ENCODE results near the gene SPIRE2.
A peak's percentile ranks its signal among the peaks of the same experiment; 100 is the strongest.

Gene SPIRE2

DNA sequence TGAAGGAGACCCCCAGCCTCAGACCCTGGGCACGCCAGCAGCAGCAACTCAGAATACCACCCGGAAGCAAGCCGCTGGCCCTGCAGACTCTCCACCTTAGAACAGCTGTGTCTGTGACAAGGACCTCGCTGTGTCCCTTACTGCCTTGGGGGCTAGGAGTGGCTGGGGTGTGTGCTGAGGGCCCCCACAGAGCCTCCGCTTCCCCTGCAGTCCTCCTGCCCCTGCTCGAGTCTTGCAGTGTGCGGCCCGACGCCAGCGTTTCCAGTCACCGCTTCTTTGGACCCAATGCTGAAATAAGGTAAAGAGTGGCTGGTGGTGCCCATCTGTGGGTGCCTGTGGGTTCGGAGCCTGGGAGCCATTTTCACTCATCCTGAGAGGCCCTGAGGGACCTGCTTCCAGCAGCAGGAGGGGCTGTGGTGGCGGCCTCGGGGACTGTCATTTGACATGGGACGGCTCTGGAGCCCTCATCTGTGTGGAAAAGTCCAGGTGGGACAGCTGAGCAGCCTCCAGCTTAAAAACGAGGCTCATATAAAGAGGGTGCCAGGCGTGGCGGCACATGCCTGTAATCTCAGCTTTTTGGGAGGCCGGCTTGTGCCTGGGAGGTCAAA, 75.7 kb downstream of the SPIRE2 start:
- ATAC-seq: no peak

DNA sequence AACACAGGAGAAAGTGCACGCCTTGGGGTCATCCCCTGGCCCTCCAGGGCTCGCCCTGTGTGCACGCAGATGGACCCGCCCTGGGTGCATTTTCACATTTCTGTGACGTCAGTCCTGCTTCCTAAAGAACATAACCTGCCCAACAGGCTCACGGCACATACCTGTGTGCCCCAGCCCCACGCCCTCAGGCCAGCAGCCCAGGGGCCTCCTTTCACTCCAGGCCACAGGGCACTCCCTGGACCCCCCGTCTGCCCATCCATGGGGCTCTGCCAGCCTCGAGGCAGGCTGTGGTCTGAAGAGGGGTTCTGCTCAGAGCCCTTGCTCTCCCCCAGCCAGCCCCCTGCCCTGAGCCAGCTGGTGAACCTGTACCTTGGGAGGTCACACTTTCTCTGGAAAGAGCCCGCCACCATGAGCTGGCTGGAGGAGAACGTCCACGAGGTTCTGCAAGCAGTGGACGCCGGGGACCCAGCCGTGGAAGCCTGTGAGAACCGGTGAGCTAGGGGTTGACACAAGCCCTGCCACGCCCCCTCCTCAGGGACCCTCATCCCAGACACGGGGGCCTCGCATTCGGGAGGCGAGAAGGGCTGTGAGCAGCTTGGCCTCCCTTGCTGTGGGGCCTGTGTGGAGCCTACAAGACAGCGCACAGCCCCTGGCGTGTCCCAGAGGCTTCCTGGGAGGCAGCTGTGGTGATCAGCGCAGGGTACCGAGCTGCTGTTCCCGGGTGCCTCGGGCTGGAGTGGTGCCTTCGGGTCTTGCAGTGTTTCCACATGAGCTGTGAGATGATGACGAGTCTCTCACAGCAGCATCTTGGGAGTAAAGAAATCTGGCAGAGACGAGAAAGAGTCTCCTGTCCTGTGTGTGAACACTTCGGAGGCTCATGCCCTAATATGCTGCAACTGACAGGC, 76.6 kb downstream of the SPIRE2 start:
- Mint-ChIP-seq H3K9me3 (no peaks in the 10 kb centered on the region), H3K27me3 (no peaks in the 10 kb centered on the region), H3K4me3 (no peak overlapping the region), H3K36me3 (ENCODE audit: low read depth) (peaks cover 22% of the 10 kb centered on the region), H3K4me1 (peaks cover 7% of the 10 kb centered on the region), H3K27ac (no peak overlapping the region)
- DNase-seq: no peak
- no peak for ATAC-seq

More for the DNA sequence above, 75.7 kb downstream of the SPIRE2 start:
- no peak for DNase-seq
- Mint-ChIP-seq H3K36me3 (ENCODE audit: low read depth) (peaks cover 27% of the 10 kb centered on the region), H3K4me1 (peaks cover 10% of the 10 kb centered on the region), H3K27ac (no peak overlapping the region), H3K27me3 (no peaks in the 10 kb centered on the region), H3K9me3 (no peaks in the 10 kb centered on the region), H3K4me3 (no peak overlapping the region)

DNA sequence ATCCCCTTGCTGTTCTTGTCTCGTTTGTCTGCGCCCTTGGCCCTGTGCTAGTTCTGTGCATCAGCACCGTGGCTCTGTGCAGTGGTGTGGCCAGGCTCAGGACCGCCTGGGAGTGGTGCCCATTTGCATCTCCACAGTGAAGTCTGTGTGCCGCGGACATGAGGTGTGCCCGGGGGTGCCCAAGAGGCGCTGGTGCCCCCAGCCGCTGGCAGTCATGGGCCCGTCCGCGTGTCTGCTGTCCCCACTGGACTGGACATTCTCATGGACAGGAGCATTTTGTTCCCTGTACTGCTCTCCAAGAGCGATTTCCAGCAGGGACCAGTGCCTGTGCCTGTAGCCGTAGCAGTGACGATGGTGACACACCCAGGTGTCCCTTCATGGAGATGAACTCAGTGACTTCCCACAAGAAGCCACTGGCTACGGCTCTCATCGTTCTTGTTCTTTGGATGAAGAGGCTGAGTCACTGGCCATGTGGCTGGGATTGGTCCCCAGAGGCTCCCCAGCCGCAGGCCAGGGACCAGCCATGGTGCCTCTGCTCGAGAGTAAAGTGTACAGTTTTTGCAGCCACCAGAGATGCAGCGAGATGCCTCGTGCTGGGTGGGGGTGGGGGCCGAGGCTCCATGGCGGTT, 77.3 kb downstream of the SPIRE2 start:
- H3K4me3 Mint-ChIP-seq: no peak overlapping the region
- ATAC-seq (no peak), DNase-seq (no peak)
- H3K36me3 Mint-ChIP-seq (ENCODE audit: low read depth): peaks cover 16% of the 10 kb centered on the region
- no peaks in the 10 kb centered on the region for H3K4me1 Mint-ChIP-seq
- H3K27ac Mint-ChIP-seq: no peak overlapping the region
- no peaks in the 10 kb centered on the region for H3K9me3 Mint-ChIP-seq
- no peaks in the 10 kb centered on the region for H3K27me3 Mint-ChIP-seq

DNA sequence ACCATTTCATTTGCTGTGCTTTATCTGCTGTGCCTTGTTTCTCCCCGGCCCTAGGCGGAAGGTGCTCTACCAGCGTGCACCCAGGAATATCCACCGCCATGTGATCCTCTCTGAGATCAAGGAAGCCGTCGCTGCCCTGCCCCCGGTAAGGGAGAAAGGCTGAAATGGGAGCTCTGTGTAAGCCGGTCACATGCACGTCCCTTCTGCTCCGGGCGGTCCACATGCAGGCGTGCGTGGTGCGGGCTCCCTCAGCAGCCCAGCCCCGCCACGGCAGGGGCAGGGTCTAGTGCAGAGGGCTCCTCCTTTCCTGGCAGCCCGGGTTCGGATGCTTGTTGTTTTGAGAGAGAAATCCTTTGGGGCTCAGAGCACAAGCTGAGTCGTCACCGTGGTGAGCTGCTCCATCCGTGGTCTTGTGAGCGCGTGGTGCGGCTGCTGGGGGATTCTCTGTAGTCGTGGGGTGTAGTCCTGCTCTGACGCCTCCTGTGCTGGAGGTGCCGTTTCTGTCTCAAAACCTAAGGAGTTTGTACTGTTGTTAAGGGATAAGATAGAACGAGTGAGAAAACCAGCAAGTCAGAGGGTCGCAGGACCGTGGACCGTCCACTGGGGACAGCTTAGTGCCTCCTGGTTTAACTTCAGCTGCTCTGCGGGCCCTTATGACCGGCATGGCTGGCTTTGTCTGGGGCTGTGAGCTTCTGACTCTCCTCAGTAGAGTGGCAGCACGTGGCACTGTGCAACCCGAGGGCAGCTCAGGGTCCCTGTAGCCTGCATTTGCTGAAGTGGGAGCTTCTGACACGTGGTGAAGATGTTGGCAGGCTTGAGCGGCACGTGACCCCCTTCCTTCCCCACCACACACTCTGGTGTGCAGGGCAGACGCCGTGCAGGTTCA, 78.1 kb downstream of the SPIRE2 start:
- H3K4me1 Mint-ChIP-seq: no peaks in the 10 kb centered on the region
- H3K27ac Mint-ChIP-seq: no peak overlapping the region
- DNase-seq (no peak), ATAC-seq (no peak)
- H3K27me3 Mint-ChIP-seq: no peaks in the 10 kb centered on the region
- H3K4me3 Mint-ChIP-seq: no peak overlapping the region
- H3K9me3 Mint-ChIP-seq: no peaks in the 10 kb centered on the region
- H3K36me3 Mint-ChIP-seq (ENCODE audit: low read depth): peaks cover 16% of the 10 kb centered on the region

GRCh38 chr16:89907055-89907814, 79.0 kb downstream of the SPIRE2 start:
- Mint-ChIP-seq H3K9me3 (no peaks in the 10 kb centered on the region), H3K27ac (no peak overlapping the region), H3K27me3 (no peaks in the 10 kb centered on the region), H3K4me3 (no peak overlapping the region), H3K36me3 (ENCODE audit: low read depth) (peaks cover 18% of the 10 kb centered on the region), H3K4me1 (no peaks in the 10 kb centered on the region)
- ATAC-seq (no peak), DNase-seq (no peak)

GRCh38 chr16:89908236-89908635, 80.0 kb downstream of the SPIRE2 start:
- Mint-ChIP-seq H3K27ac (no peak overlapping the region), H3K9me3 (no peaks in the 10 kb centered on the region), H3K4me1 (no peaks in the 10 kb centered on the region), H3K27me3 (no peaks in the 10 kb centered on the region), H3K36me3 (ENCODE audit: low read depth) (peaks cover 18% of the 10 kb centered on the region), H3K4me3 (no peak overlapping the region)
- DNase-seq (no peak), ATAC-seq (no peak)

GRCh38 chr16:89909777-89910716, 81.8 kb downstream of the SPIRE2 start:
- Mint-ChIP-seq H3K27me3 (no peaks in the 10 kb centered on the region), H3K36me3 (ENCODE audit: low read depth) (peaks cover 18% of the 10 kb centered on the region), H3K9me3 (no peaks in the 10 kb centered on the region), H3K27ac (no peak overlapping the region), H3K4me3 (no peak overlapping the region), H3K4me1 (no peaks in the 10 kb centered on the region)
- DNase-seq: peak; percentile 75
- ATAC-seq: peak; percentile 84

DNA sequence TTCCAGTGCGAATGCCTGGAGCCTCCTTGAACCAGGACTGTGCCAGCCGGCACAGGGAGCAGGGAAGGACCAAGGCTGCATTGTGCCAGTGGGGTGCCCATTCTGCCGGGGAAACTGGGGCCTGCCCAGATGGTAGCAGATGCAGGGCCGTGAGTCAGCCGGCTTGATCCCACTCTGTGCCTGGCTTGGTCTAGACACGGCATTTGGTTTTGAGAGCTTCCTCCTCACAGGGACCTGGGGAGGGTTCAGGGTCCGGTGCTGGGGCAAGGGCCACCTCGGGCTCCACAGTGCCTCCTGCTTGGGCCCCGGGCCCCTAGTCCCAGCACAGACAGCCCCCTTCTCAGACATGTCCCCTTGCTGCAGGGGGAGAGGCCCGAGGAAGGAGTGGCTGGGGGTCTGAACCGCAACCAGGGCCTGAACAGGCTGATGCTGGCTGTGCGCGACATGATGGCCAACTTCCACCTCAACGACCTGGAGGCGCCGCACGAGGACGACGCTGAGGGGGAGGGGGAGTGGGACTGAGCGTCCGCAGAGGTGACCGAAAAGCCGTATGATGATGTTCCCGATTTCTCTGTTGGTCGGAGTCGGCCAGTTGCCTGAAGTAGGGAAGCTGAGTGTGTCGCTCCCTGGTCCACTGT, 82.6 kb downstream of the SPIRE2 start:
- ATAC-seq (no peak), DNase-seq (no peak)
- H3K4me3 Mint-ChIP-seq: no peak overlapping the region
- H3K4me1 Mint-ChIP-seq: no peaks in the 10 kb centered on the region
- no peaks in the 10 kb centered on the region for H3K27me3 Mint-ChIP-seq
- peaks cover 17% of the 10 kb centered on the region for H3K36me3 Mint-ChIP-seq (ENCODE audit: low read depth)
- no peaks in the 10 kb centered on the region for H3K9me3 Mint-ChIP-seq
- no peak overlapping the region for H3K27ac Mint-ChIP-seq

- no peak overlapping the region for H3K4me3 Mint-ChIP-seq
- no peak for ATAC-seq
- peaks cover 15% of the 10 kb centered on the region for H3K36me3 Mint-ChIP-seq (ENCODE audit: low read depth)
- no peak for DNase-seq
- H3K27ac Mint-ChIP-seq: no peak overlapping the region
- no peaks in the 10 kb centered on the region for H3K27me3 Mint-ChIP-seq
- H3K4me1 Mint-ChIP-seq: peaks cover 2% of the 10 kb centered on the region
- no peaks in the 10 kb centered on the region for H3K9me3 Mint-ChIP-seq
Measured at GRCh38 chr16:89911375-89911774, 83.1 kb downstream of the SPIRE2 start.

DNA sequence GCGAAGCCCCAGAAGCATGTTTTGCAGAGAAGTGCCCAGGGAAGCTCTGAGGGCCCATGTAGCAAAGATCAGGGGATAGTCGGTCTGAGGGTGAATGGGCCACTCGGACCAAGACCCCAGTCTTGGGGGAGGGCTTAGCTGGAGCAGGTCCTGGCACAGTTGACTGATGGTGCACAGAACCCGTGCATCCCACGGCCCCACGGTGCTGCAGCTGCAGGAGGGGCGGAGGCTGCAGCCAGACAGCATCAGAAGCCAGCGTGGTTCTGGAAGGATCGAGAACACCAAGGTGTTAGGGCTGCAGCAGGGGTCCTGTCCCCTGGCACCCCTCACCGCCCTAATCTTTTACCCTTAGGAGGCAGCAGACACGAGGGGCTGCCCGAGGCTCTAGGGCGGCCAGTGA, 83.9 kb downstream of the SPIRE2 start:
- no peaks in the 10 kb centered on the region for H3K9me3 Mint-ChIP-seq
- ATAC-seq (no peak), DNase-seq (no peak)
- peaks cover 4% of the 10 kb centered on the region for H3K4me1 Mint-ChIP-seq
- peaks cover 10% of the 10 kb centered on the region for H3K36me3 Mint-ChIP-seq (ENCODE audit: low read depth)
- no peaks in the 10 kb centered on the region for H3K27me3 Mint-ChIP-seq
- no peak overlapping the region for H3K4me3 Mint-ChIP-seq
- no peak overlapping the region for H3K27ac Mint-ChIP-seq

- H3K27me3 Mint-ChIP-seq: no peaks in the 10 kb centered on the region
- peaks cover 10% of the 10 kb centered on the region for H3K36me3 Mint-ChIP-seq (ENCODE audit: low read depth)
- H3K27ac Mint-ChIP-seq: no peak overlapping the region
- H3K9me3 Mint-ChIP-seq: no peaks in the 10 kb centered on the region
- DNase-seq: no peak
- no peak overlapping the region for H3K4me3 Mint-ChIP-seq
- no peak for ATAC-seq
- peaks cover 9% of the 10 kb centered on the region for H3K4me1 Mint-ChIP-seq
Measured at GRCh38 chr16:89912627-89913026, 84.4 kb downstream of the SPIRE2 start.

- ATAC-seq (no peak), DNase-seq (no peak)
- Mint-ChIP-seq H3K27ac (no peak overlapping the region), H3K36me3 (ENCODE audit: low read depth) (peaks cover 9% of the 10 kb centered on the region), H3K4me1 (peaks cover 17% of the 10 kb centered on the region), H3K4me3 (no peak overlapping the region), H3K9me3 (no peaks in the 10 kb centered on the region), H3K27me3 (peaks cover 1% of the 10 kb centered on the region)
Measured at GRCh38 chr16:89913408-89914387, 85.4 kb downstream of the SPIRE2 start.

All from activated naive CD8-positive, alpha-beta T cell treated with anti-CD3 and anti-CD28 coated beads, Interleukin-2, amount 50 U/mL, for 24 hours (primary cell).